Hepatocyte (in vitro differentiated cells): ENCODE data around the gene NR2F2. TPM values are rescaled to one million over a fixed set of nuclear protein-coding genes. Genes with fewer than 3 reads are reported as not detected.

ENCODE experiments used
- DNase-seq: peaks from one replicate; pipeline ENCODE4 v3.0.0-alpha.2; 2016; ENCODE audit warnings: low spot score
- H2AFZ ChIP-seq: fragments of 200-600 bp; sonication (generic); 2 replicates; pipeline ENCODE4 v1.6.0; 2016; ENCODE audit warnings: antibody characterized with exemption, mild to moderate bottlenecking
- H3K27ac ChIP-seq: fragments of 200-600 bp; sonication (generic); 2 replicates; pipeline ENCODE4 v1.5.1; 2016; ENCODE audit warnings: mild to moderate bottlenecking
- H3K27me3 ChIP-seq: fragments of 200-600 bp; sonication (generic); 2 replicates; pipeline ENCODE4 v1.6.1; 2016
- H3K36me3 ChIP-seq: fragments of 200-600 bp; sonication (generic); replicated peaks from 2 replicates; pipeline ENCODE4 v1.5.1; 2016; ENCODE audit warnings: low read depth; ENCODE audit not compliant: insufficient read depth
- H3K4me1 ChIP-seq: fragments of 200-600 bp; sonication (generic); 2 replicates; pipeline ENCODE4 v1.5.1; 2016; ENCODE audit warnings: mild to moderate bottlenecking, moderate library complexity; ENCODE audit not compliant: insufficient read depth
- H3K4me2 ChIP-seq: fragments of 200-600 bp; sonication (generic); 2 replicates; pipeline ENCODE4 v1.6.0; 2016
- H3K4me3 ChIP-seq: fragments of 200-600 bp; sonication (generic); 2 replicates; pipeline ENCODE4 v1.5.1; 2016; ENCODE audit warnings: mild to moderate bottlenecking
- H3K79me2 ChIP-seq: fragments of 200-600 bp; sonication (generic); 2 replicates; pipeline ENCODE4 v1.6.0; 2017; ENCODE audit warnings: mild to moderate bottlenecking
- H3K9me2 ChIP-seq: fragments of 200-600 bp; sonication (generic); replicated peaks from 2 replicates; pipeline ENCODE4 v1.6.0; 2017; ENCODE audit warnings: mild to moderate bottlenecking; ENCODE audit not compliant: insufficient read depth
- H3K9me3 ChIP-seq: fragments of 200-600 bp; sonication (generic); 2 replicates; pipeline ENCODE4 v1.5.1; 2016; ENCODE audit warnings: low read depth, mild to moderate bottlenecking
- H4K20me1 ChIP-seq: fragments of 200-600 bp; sonication (generic); 2 replicates; pipeline ENCODE4 v1.6.0; 2016; ENCODE audit warnings: mild to moderate bottlenecking; ENCODE audit not compliant: insufficient read depth, poor library complexity, severe bottlenecking
- CTCF ChIP-seq: fragments of 200-600 bp; sonication (generic); IDR thresholded peaks from 2 replicates; pipeline ENCODE4 v1.5.1; 2016; ENCODE audit warnings: antibody characterized with exemption, mild to moderate bottlenecking; ENCODE audit not compliant: poor library complexity
- EZH2 ChIP-seq: fragments of 200-600 bp; sonication (generic); IDR thresholded peaks from 2 replicates; pipeline ENCODE4 v1.6.1; 2016; ENCODE audit warnings: antibody characterized with exemption, mild to moderate bottlenecking, borderline replicate concordance
- EZH2phosphoT487 ChIP-seq: fragments of 200-600 bp; sonication (generic); IDR thresholded peaks from one replicate; pipeline ENCODE4 v1.6.1; 2018; ENCODE audit warnings: antibody characterized with exemption, mild to moderate bottlenecking, low read depth, moderate library complexity; ENCODE audit not compliant: unreplicated experiment, severe bottlenecking
- WGBS: methylation state at CpG from one replicate; pipeline ENCODE4 v1.1.6; 2016; ENCODE audit warnings: low lambda C conversion rate; ENCODE audit errors: missing lambda C conversion rate; 5-methylcytosine and 5-hydroxymethylcytosine counted together
- polyA plus RNA-seq: library from polyadenylated mRNA; unstranded; fragments of >200 nt; fragmentation: Nextera tagmentation; extraction: Ambion mirVana; gene quantifications from 2 replicates; pipeline ENCODE4 v1.2.1, GENCODE V29; 2016
- total RNA-seq: library from RNA; depleted of rRNA; stranded (reverse); fragments of >200 nt; gene quantifications from 2 replicates; pipeline ENCODE4 v1.2.3, GENCODE V29; 2014

Gene NR2F2
- total and polyA plus RNA-seq, 2 experiments from 2014 or later = 23.0 to 27.9 TPM

GRCh38 chr15:96349857-96350720 is 19.6 kb downstream of the NR2F2 start:
- Histone ChIP-seq H3K27ac (no peak overlapping the region), H3K4me1 (peaks cover 11% of the 10 kb centered on the region), H4K20me1 (peaks cover 35% of the 10 kb centered on the region), H3K4me3 (no peak overlapping the region), H3K4me2 (no peak overlapping the region), H3K9me3 (no peaks in the 10 kb centered on the region), H3K79me2 (peaks cover 48% of the 10 kb centered on the region), H3K36me3 (no peaks in the 10 kb centered on the region), H3K27me3 (peaks cover 79% of the 10 kb centered on the region), H2AFZ (no peak overlapping the region), H3K9me2 (no peaks in the 10 kb centered on the region)
- DNase-seq = no peak
- no peak for TF ChIP-seq EZH2
- 75% methylated on average over 7 of the region's 7 CpGs for WGBS

- no peak overlapping the region for H3K4me2 ChIP-seq
- WGBS = 66% methylated on average over 19 of the region's 19 CpGs
- peaks cover 88% of the 10 kb centered on the region for H3K27me3 ChIP-seq
- no peaks in the 10 kb centered on the region for H3K36me3 ChIP-seq
- H3K9me2 ChIP-seq = no peaks in the 10 kb centered on the region
- H3K79me2 ChIP-seq = peaks cover 40% of the 10 kb centered on the region
- no peak overlapping the region for H3K27ac ChIP-seq
- H3K4me3 ChIP-seq = no peak overlapping the region
- no peak for DNase-seq
- TF ChIP-seq EZH2 (no peak), CTCF (no peak), EZH2phosphoT487 (no peak)
- no peaks in the 10 kb centered on the region for H3K9me3 ChIP-seq
- H3K4me1 ChIP-seq = peaks cover 5% of the 10 kb centered on the region
- peaks cover 32% of the 10 kb centered on the region for H4K20me1 ChIP-seq
- H2AFZ ChIP-seq = no peak overlapping the region
Measured at GRCh38 chr15:96350934-96351724, 20.6 kb downstream of the NR2F2 start.

GRCh38 chr15:96351761-96352603 is 21.5 kb downstream of the NR2F2 start:
- Histone ChIP-seq H3K4me1 (peaks cover 5% of the 10 kb centered on the region), H3K36me3 (no peaks in the 10 kb centered on the region), H2AFZ (no peak overlapping the region), H3K9me3 (no peaks in the 10 kb centered on the region), H3K9me2 (no peaks in the 10 kb centered on the region), H3K4me3 (no peak overlapping the region), H3K4me2 (peak overlapping the region; percentile 64), H3K27ac (no peak overlapping the region), H3K27me3 (peaks cover 87% of the 10 kb centered on the region), H4K20me1 (peaks cover 30% of the 10 kb centered on the region), H3K79me2 (peaks cover 32% of the 10 kb centered on the region)
- TF ChIP-seq EZH2phosphoT487 (no peak), CTCF (no peak), EZH2 (no peak)
- whole genome bisulfite sequencing = 47% methylated on average over 46 of the region's 56 CpGs
- DNase-seq = no peak
